ENCODE measurements around the gene ACVR2A. TPM values are rescaled to one million over a fixed set of nuclear protein-coding genes. Genes with fewer than 3 reads are reported as not detected.

The ACVR2A gene
- total and polyA plus RNA-seq, 2 donors (not counting 1 experiment from before 2014, with no cell fraction given), result 0.91 to 2.0 TPM

DNA sequence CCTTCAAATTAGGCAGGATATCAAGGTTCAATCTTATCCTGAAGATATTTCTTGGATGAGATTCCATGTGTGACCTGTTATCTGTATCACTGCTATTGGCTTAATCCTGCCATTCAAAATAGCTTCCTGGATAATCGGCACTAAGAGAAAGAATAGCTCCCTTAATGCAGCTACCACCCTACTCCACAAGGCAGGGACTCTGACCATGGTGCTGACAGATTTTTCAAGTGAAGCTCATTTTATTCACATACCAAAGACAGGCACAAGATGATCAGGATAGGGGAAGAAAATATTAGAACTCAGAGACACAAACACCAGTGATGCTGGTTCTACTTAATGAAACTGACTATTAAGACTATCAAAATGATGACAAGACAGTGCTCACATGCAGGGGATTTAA lies 100.8 kb downstream of the ACVR2A start:
- no peak overlapping the region for H3K27ac Mint-ChIP-seq
- no peaks in the 10 kb centered on the region for H3K4me1 ChIP-seq (ENCODE audit: control insufficient read depth in 2 of 2, insufficient read depth in 2 of 2, low read length in 2 of 2)
- H3K9me3 Mint-ChIP-seq (ENCODE audit: insufficient read depth), result no peaks in the 10 kb centered on the region
- H2AFZ ChIP-seq (ENCODE audit: insufficient read depth, low read depth, low read length, poor library complexity, severe bottlenecking), result no peak overlapping the region
- no peak for TF ChIP-seq EZH2 (IDR thresholded peaks at IDR 0.05; ENCODE audit: borderline replicate concordance, insufficient read depth, low read depth, low read length, poor library complexity, severe bottlenecking)
- TF ChIP-seq, protein P1, sequence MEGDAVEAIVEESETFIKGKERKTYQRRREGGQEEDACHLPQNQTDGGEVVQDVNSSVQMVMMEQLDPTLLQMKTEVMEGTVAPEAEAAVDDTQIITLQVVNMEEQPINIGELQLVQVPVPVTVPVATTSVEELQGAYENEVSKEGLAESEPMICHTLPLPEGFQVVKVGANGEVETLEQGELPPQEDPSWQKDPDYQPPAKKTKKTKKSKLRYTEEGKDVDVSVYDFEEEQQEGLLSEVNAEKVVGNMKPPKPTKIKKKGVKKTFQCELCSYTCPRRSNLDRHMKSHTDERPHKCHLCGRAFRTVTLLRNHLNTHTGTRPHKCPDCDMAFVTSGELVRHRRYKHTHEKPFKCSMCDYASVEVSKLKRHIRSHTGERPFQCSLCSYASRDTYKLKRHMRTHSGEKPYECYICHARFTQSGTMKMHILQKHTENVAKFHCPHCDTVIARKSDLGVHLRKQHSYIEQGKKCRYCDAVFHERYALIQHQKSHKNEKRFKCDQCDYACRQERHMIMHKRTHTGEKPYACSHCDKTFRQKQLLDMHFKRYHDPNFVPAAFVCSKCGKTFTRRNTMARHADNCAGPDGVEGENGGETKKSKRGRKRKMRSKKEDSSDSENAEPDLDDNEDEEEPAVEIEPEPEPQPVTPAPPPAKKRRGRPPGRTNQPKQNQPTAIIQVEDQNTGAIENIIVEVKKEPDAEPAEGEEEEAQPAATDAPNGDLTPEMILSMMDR (IDR thresholded peaks at IDR 0.05), result no peak
- H3K4me1 Mint-ChIP-seq, result no peaks in the 10 kb centered on the region
- H3K4me3 ChIP-seq (ENCODE audit: control extremely low read depth in 1 of 5, extremely low read depth in 1 of 5, insufficient read depth in 1 of 5, low read depth in 2 of 5, low read length in 4 of 5), result no peak overlapping the region
- H3K9me3 ChIP-seq (ENCODE audit: control extremely low read depth in 1 of 3, control insufficient read depth in 2 of 3, insufficient read depth in 1 of 3, low read length in 2 of 3), result no peaks in the 10 kb centered on the region
- ATAC-seq (ENCODE audit: low read depth) (no peak), DNase-seq (no peak)
- H4K20me1 ChIP-seq (ENCODE audit: control insufficient read depth, insufficient read depth, low read length, poor library complexity, severe bottlenecking), result no peaks in the 10 kb centered on the region
- H3K36me3 ChIP-seq (replicated peaks in 1 of 2; ENCODE audit: control extremely low read depth in 1 of 2, control insufficient read depth in 1 of 2, extremely low read depth in 1 of 2, insufficient read depth in 2 of 2, low read length in 1 of 2), result peaks cover 7 to 11% of the 10 kb centered on the region in 2 experiments
- no peaks in the 10 kb centered on the region for H3K27me3 Mint-ChIP-seq
- ChIA-PET CTCF (interaction anchor here (1.0 to 1.7 kb wide), 2 partner anchors 9 to 563 kb away, joined by 4 to 6 read pairs; no protein-coding TSS in a partner anchor), POLR2A (no interaction called here)
- no CpG with 5 or more reads among the region's 1 CpG for WGBS (ENCODE audit: insufficient coverage)
- H3K27me3 ChIP-seq (replicated peaks in 1 of 4; ENCODE audit: control extremely low read depth in 1 of 4, control insufficient read depth in 3 of 4, insufficient read depth in 4 of 4, low read length in 3 of 4), result no peaks in the 10 kb centered on the region
- no peak overlapping the region for H3K4me3 Mint-ChIP-seq
- H3K4me2 ChIP-seq (replicated peaks; ENCODE audit: low read depth, low read length, poor library complexity, severe bottlenecking), result no peak overlapping the region
- H3K79me2 ChIP-seq (ENCODE audit: control insufficient read depth, insufficient read depth, low read length), result no peaks in the 10 kb centered on the region
- no peak overlapping the region for H3K27ac ChIP-seq (ENCODE audit: low read length in 2 of 2)
- intact Hi-C loops (cut with micrococcal nuclease), result no loop called here
- no peak overlapping the region for H3K9ac ChIP-seq (ENCODE audit: low read length)

DNA sequence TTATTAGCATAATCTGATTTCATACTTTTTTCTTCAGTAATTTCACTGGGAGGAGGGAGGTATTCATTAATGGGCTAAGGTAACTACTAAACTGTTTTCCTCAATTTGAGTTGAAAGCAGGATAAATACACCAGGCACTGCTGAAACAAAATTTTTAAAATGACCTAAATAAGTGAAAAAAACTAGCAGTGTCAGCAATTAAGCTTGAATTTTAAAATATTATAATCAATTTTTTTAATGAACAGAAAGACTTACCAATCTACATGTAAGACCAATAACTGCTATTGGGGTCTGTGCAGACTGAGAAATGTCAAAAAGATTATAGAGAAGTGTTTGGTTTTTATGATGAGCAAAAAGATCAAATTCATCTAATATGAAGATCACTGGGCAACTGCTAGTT lies 107.3 kb downstream of the ACVR2A start:
- Mint-ChIP-seq H3K4me3 (no peak overlapping the region), H3K9me3 (ENCODE audit: insufficient read depth) (no peaks in the 10 kb centered on the region), H3K27ac (no peak overlapping the region), H3K27me3 (no peaks in the 10 kb centered on the region), H3K4me1 (no peaks in the 10 kb centered on the region)
- H3K9me3 ChIP-seq (ENCODE audit: control extremely low read depth in 1 of 3, control insufficient read depth in 2 of 3, insufficient read depth in 1 of 3, low read length in 2 of 3), result no peaks in the 10 kb centered on the region
- H3K9ac ChIP-seq (ENCODE audit: low read length), result no peak overlapping the region
- H3K4me1 ChIP-seq (ENCODE audit: control insufficient read depth in 2 of 2, insufficient read depth in 2 of 2, low read length in 2 of 2), result no peaks in the 10 kb centered on the region
- intact Hi-C loops (cut with micrococcal nuclease), result no loop called here
- H3K36me3 ChIP-seq (replicated peaks in 1 of 2; ENCODE audit: control extremely low read depth in 1 of 2, control insufficient read depth in 1 of 2, extremely low read depth in 1 of 2, insufficient read depth in 2 of 2, low read length in 1 of 2), result peaks cover 5 to 15% of the 10 kb centered on the region in 2 experiments
- no peak overlapping the region for H2AFZ ChIP-seq (ENCODE audit: insufficient read depth, low read depth, low read length, poor library complexity, severe bottlenecking)
- TF ChIP-seq, protein P1 (IDR thresholded peaks at IDR 0.05), result no peak
- no peak for TF ChIP-seq EZH2 (IDR thresholded peaks at IDR 0.05; ENCODE audit: borderline replicate concordance, insufficient read depth, low read depth, low read length, poor library complexity, severe bottlenecking)
- H4K20me1 ChIP-seq (ENCODE audit: control insufficient read depth, insufficient read depth, low read length, poor library complexity, severe bottlenecking), result no peaks in the 10 kb centered on the region
- no peaks in the 10 kb centered on the region for H3K79me2 ChIP-seq (ENCODE audit: control insufficient read depth, insufficient read depth, low read length)
- H3K27me3 ChIP-seq (replicated peaks in 1 of 4; ENCODE audit: control extremely low read depth in 1 of 4, control insufficient read depth in 3 of 4, insufficient read depth in 4 of 4, low read length in 3 of 4), result no peaks in the 10 kb centered on the region
- no peak for DNase-seq
- POLR2A ChIA-PET, result no interaction called here
- no peak overlapping the region for H3K27ac ChIP-seq (ENCODE audit: low read length in 2 of 2)
- CTCF ChIA-PET, result no interaction called here
- ATAC-seq (ENCODE audit: low read depth), result no peak
- H3K4me3 ChIP-seq (ENCODE audit: control extremely low read depth in 1 of 5, extremely low read depth in 1 of 5, insufficient read depth in 1 of 5, low read depth in 2 of 5, low read length in 4 of 5), result no peak overlapping the region
- no peak overlapping the region for H3K4me2 ChIP-seq (replicated peaks; ENCODE audit: low read depth, low read length, poor library complexity, severe bottlenecking)
